Transverse colon (tissue), 4 donors: ENCODE data around the gene PSMD13.
"Not testable (repeated sequence)": the region's sequence is repeated elsewhere in the genome, so short reads cannot be mapped to it uniquely, and the experiment has no call there.

Experiments
- EP300 ChIP-seq: sonication (generic); formaldehyde crosslinking; IDR thresholded peaks from one replicate; pipeline ENCODE4 v1.6.1; 2017; ENCODE audit warnings: antibody characterized with exemption, low read depth
- POLR2A ChIP-seq: fragments of 450-650 bp; IDR thresholded peaks from one replicate; pipeline ENCODE4 v1.6.1; 2016; ENCODE audit warnings: antibody characterized with exemption, mild to moderate bottlenecking, moderate library complexity
- POLR2AphosphoS5 ChIP-seq, 3 donors: sonication (generic); formaldehyde crosslinking; IDR thresholded peaks; one replicate each; pipeline ENCODE4 v1.6.1; 2016; ENCODE audit warnings: antibody characterized with exemption in 3 of 3
- TF ChIP-seq, protein P1 (sequence below), 5 experiments: fragments of 200-600 bp in 3 of 5; fragments of 450-650 bp in 2 of 5; sonication (generic) in 3 of 5; IDR thresholded peaks; 1 replicate in 2 of 5; 2 replicates in 3 of 5; pipeline ENCODE4 v1.5.1; 2016 to 2017; ENCODE audit warnings: antibody characterized with exemption in 5 of 5, inconsistent platforms in 3 of 5, mild to moderate bottlenecking in 2 of 5, moderate library complexity in 1 of 5

- TF ChIP-seq, protein P1, sequence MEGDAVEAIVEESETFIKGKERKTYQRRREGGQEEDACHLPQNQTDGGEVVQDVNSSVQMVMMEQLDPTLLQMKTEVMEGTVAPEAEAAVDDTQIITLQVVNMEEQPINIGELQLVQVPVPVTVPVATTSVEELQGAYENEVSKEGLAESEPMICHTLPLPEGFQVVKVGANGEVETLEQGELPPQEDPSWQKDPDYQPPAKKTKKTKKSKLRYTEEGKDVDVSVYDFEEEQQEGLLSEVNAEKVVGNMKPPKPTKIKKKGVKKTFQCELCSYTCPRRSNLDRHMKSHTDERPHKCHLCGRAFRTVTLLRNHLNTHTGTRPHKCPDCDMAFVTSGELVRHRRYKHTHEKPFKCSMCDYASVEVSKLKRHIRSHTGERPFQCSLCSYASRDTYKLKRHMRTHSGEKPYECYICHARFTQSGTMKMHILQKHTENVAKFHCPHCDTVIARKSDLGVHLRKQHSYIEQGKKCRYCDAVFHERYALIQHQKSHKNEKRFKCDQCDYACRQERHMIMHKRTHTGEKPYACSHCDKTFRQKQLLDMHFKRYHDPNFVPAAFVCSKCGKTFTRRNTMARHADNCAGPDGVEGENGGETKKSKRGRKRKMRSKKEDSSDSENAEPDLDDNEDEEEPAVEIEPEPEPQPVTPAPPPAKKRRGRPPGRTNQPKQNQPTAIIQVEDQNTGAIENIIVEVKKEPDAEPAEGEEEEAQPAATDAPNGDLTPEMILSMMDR (IDR thresholded peaks at IDR 0.05): peak in 3 of 5 experiments; percentile 9 to 16 (median 9)
- not testable (repeated sequence) for TF ChIP-seq POLR2A; POLR2AphosphoS5 (IDR thresholded peaks at IDR 0.05); EP300
Measured at GRCh38 chr11:189843-190311, 46.9 kb upstream of the PSMD13 start.
